ENCODE measurements around the gene LPIN2. TPM values are rescaled to one million over a fixed set of nuclear protein-coding genes. Genes with fewer than 3 reads are reported as not detected.

Gene LPIN2
- total and polyA plus RNA-seq, 8 donors = 5.1 to 23.0 (median 11.9) TPM

DNA sequence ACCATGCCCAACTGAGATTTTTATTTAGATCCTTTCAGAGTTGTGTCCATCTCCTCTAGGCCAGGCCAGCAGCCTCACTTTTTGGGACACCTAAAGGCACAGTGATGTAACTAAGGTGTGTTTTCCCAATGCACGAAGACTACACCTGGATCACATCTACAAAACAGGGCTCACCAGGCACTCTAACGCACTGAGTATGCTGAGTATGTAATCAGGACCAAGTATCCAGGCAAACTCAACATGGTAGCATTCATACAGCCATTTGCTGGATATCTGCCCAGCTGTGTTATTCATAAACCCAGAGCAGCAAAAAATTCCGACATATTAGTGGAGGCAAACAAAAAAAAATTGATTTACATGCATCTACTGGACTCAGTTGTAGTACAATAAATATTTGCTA, 33.8 kb downstream of the LPIN2 start:
- peaks cover 56 to 86% (median 79%) of the 10 kb centered on the region in 3 donors for H3K4me1 ChIP-seq

DNA sequence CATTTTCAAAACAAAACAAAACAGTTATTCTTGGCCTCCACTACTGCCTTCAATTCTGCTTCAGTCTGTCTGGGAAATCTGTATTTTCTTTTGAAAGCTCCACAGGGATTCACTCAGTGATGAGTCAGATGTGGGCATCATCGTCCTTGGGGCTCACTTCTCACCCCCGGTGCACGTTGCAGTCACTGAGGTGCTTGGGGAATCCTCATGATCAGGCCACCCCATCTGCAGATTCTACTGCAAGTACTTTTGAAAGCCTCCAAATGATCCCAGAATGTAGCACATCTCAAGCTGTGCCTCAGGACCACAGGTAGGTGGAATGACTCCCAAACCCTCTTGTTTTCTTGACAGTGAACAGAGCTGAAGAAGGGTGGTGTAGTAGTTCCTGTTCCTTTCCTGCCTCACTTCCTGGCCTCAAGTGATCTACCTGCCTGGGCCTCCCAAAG, 34.3 kb downstream of the LPIN2 start:
- no peak for FAIRE-seq

More for the DNA sequence above, 33.8 kb downstream of the LPIN2 start:
- DNase-seq (peak in 3 of 6 donors; percentile 35 to 56 (median 46)), ATAC-seq (peak; percentile 32 to 62 (median 48)), FAIRE-seq (no peak)
- Histone ChIP-seq H3K9me3 (no peaks in the 10 kb centered on the region), H3K27ac (peak overlapping the region in 2 of 4 donors; percentile 61 to 73), H3K4me3 (no peak overlapping the region), H3K36me3 (no peaks in the 10 kb centered on the region), H3K27me3 (no peaks in the 10 kb centered on the region)
- 27 to 29% methylated on average over 3 of the region's 3 CpGs for WGBS, 2 donors
- intact Hi-C loops (cut with DNase I) = no loop called here
- TF ChIP-seq, protein P1, sequence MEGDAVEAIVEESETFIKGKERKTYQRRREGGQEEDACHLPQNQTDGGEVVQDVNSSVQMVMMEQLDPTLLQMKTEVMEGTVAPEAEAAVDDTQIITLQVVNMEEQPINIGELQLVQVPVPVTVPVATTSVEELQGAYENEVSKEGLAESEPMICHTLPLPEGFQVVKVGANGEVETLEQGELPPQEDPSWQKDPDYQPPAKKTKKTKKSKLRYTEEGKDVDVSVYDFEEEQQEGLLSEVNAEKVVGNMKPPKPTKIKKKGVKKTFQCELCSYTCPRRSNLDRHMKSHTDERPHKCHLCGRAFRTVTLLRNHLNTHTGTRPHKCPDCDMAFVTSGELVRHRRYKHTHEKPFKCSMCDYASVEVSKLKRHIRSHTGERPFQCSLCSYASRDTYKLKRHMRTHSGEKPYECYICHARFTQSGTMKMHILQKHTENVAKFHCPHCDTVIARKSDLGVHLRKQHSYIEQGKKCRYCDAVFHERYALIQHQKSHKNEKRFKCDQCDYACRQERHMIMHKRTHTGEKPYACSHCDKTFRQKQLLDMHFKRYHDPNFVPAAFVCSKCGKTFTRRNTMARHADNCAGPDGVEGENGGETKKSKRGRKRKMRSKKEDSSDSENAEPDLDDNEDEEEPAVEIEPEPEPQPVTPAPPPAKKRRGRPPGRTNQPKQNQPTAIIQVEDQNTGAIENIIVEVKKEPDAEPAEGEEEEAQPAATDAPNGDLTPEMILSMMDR (IDR thresholded peaks at IDR 0.05) = no peak

DNA sequence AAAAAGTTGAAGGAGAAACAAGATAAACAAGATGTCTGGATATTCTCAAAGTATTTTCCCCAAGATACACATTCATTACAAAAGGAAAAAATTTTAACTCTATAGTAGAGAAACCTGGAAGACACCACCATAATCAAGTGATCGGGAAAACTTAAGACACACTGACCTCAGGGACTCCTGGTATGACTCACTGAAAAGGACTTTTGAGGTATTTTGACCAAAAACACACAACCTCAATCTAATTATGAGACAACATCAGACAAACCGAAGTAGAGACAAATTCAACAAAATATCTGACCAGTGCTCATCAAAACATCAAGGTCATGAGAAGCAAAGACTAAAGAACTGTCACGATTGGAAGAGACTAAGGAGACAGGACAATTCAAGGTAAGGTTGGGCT, 34.7 kb downstream of the LPIN2 start:
- Histone ChIP-seq H3K4me3 (no peak overlapping the region), H3K36me3 (no peaks in the 10 kb centered on the region), H3K27ac (peak overlapping the region in 2 of 4 donors; percentile 61 to 73), H3K27me3 (no peaks in the 10 kb centered on the region), H3K9me3 (no peaks in the 10 kb centered on the region), H3K4me1 (peaks cover 56 to 80% (median 75%) of the 10 kb centered on the region in 3 donors)
- ATAC-seq = no peak
- no peak for FAIRE-seq
- intact Hi-C loops (cut with DNase I) = no loop called here
- TF ChIP-seq, protein P1 (IDR thresholded peaks at IDR 0.05) = no peak
- DNase-seq = no peak
- WGBS, 2 donors = 53 to 60% methylated on average over 3 of the region's 3 CpGs

More for the DNA sequence above, 34.3 kb downstream of the LPIN2 start:
- WGBS, 2 donors = 79 to 87% methylated on average over 3 of the region's 3 CpGs
- Histone ChIP-seq H3K27me3 (no peaks in the 10 kb centered on the region), H3K4me3 (no peak overlapping the region), H3K9me3 (no peaks in the 10 kb centered on the region), H3K4me1 (peaks cover 56 to 82% (median 75%) of the 10 kb centered on the region in 3 donors), H3K27ac (peak overlapping the region in 2 of 4 donors; percentile 61 to 73), H3K36me3 (no peaks in the 10 kb centered on the region)
- TF ChIP-seq, protein P1 (IDR thresholded peaks at IDR 0.05) = no peak
- ATAC-seq = no peak
- intact Hi-C loops (cut with DNase I) = no loop called here
- no peak for DNase-seq

DNA sequence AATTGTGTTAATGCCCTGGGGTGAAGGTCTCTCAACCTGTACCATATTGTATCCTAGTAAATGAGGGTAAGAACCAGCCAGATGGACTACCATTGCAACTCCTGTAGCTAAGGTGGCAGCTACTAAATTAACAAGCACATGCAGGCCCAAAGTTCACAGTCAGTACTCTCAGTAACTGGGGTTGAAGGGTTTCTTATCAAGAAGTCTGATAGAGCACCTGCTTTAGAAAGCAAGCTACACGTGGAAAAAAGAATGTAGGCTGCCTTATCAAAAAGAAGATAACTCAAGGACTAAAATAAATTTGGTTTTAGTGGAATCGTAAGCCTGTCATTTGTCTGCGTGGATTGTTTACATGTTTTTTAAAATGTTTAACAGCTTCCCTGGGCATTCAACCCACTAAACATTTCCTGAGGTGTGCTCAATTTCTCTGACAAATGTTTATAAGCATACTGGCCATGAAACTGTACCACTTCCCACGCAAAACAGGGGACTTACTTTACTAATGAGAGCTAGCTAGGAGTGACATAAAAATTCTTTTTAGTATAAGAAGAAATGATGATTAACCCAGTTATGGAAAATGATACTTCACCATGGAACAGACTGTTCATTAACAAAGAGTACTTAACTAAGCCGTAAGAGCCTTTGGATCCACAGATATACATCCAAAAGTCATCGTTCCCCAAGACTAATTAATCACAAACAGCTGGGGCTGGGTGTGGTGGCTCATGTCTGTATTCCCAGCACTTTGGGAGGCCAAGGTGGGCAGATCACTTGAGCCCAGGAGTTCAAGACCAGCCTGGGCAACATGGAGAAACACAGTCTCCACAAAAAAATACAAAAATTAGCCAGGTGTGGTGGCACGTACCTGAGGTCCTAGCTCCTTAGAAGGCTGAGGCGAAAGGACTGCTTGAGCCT, 36.5 kb downstream of the LPIN2 start:
- DNase-seq (no peak), FAIRE-seq (no peak), ATAC-seq (peak; percentile 53 to 80 (median 63))
- Histone ChIP-seq H3K27ac (peak overlapping the region; percentile 18 to 75 (median 52)), H3K36me3 (no peaks in the 10 kb centered on the region), H3K9me3 (no peaks in the 10 kb centered on the region), H3K4me3 (no peak overlapping the region), H3K4me1 (peaks cover 61 to 77% (median 73%) of the 10 kb centered on the region in 3 donors), H3K27me3 (no peaks in the 10 kb centered on the region)
- WGBS, 2 donors = 21 to 30% methylated on average over 8 of the region's 8 CpGs
- TF ChIP-seq, protein P1 (IDR thresholded peaks at IDR 0.05) = no peak
- intact Hi-C loops (cut with DNase I) = no loop called here
